Measurements from ENCODE around the gene IL1RAPL1.
"Not testable (repeated sequence)": the region's sequence is repeated elsewhere in the genome, so short reads cannot be mapped to it uniquely, and the experiment has no call there.

Gene IL1RAPL1

DNA sequence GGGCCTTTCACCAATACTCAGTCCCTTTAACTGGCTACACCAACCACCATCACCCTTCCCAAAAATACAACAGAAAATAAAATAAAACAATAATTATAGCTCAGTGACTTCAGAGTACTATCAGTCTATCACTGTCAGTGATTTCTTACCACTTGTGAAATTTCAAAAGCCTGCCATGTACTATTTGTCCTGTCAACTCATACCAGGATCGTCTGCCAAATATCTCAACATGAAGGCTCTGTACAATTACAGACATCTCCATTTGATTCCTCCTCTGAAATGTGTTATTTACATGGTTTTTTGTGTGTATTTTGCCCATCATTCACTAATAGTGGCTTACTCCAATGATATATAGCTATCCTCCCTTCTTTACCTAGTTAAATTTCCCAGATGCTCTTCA, 772.0 kb downstream of the IL1RAPL1 start:
- FAIRE-seq (no peak), DNase-seq (ENCODE audit: insufficient read length, low spot score) (no peak)

DNA sequence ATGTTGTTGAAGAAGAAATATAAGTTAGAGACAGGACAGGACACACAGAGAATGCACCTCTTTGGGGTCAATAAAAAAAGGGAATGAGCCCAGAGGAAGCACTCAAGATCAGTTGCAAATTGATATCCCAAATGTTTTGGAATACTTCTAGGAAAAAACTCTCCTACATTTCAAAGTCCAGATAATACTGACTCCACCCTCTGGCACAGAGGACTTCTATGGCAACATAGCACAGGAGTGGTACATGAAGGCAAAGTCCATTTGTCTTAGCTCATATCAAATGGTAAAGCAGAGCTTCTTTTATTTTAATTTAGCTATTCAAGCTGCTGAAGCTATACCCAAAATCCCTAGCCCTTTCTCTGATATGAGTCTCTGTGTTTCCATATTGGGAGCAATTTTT, 787.5 kb downstream of the IL1RAPL1 start:
- DNase-seq (ENCODE audit: insufficient read length, low spot score), result not testable (repeated sequence)
- FAIRE-seq, result peak; percentile 96

DNA sequence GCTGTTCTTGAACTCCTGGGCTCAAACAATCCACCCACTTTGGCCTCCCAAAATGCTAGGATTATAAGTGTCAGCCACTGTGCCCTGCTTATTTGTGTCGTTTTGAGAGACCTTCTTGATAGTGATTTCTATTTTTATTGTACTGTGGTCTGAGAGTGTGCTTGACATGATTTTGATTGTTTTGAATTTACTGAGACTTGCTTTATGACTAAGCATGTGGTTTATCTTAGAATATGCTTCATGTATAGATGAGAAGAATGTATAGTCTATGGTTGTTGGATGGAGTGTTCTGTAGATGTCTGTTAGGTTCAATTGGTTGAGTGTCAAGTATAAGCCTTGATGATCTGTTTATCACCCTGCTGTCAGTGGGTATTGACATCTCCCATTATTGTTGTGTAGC, 789.3 kb downstream of the IL1RAPL1 start:
- FAIRE-seq (no peak), DNase-seq (ENCODE audit: insufficient read length, low spot score) (no peak)

DNA sequence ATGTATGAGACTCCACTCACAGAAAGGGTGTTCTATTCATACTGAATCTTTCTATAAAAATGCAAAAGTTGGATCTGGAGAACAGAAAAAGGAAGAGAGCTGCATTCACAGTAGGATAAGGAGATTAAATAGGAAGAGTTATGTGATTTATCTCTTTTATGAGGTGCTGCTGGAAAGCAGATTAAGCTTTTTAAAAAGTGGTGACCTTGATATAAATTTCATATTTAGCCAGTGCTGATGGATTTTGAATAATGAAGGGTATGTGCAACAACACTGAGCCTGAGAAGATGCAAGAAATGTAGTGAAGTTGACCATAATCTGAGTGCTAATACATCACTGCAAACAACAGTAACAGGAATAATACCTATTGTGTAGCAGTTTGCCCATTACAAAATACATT, 795.6 kb downstream of the IL1RAPL1 start:
- DNase-seq (ENCODE audit: insufficient read length, low spot score) (no peak), FAIRE-seq (no peak)

DNA sequence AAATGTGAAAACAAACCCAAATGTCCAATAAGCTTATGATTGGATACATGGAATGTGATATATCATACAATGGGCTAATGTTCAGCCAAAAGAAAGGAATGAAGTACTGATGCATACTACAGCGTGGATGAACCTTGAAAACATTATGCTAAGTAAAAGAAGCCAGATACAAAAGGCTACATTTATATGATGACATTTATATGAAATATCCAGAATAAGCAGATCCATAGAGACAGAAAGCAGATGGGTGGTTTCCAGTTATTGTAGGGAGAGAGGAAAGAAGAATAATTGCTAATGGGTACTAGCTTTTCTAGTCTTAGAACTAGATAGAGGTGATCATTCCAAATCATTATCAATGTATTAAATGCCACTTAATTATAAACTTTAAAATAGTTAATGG, 801.3 kb downstream of the IL1RAPL1 start:
- DNase-seq (ENCODE audit: insufficient read length, low spot score) (no peak), FAIRE-seq (no peak)

DNA sequence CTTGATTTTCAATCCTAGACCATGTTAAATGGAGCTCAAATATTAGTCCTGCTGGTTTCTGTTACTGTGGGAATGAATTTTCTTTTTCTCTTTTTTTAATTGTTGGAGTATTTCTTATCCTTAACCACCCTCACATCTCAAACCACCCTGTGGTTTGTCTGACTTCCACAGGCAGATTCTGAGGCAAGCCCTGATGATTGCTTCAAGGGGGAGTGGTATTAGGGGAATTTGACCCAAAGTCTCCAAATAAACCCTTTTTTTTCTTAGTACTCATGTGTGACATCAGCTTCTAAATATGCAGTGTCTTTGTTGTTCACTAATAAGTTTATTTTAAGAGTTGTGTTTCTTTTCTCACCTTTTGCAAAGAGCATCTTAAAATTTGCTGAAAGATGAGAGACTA, 810.3 kb downstream of the IL1RAPL1 start:
- no peak for DNase-seq (ENCODE audit: insufficient read length, low spot score)
- no peak for FAIRE-seq

DNA sequence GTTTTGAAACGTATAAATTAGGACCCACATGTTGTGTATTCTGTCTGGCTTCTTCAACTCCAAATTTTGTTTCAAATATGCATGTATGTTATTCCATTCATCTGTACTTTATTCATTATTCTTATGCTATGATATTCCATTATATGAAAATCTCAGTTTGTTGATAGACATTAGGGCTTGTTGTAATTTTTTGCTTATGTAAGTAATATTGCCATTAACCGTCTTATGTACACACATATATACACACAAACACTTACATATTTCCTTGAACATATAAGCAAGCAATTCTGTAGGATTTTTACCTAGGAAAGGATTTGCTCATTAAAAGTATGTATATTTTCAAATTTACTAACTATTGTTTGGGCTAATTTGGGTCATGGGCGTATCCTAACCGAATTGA, 820.1 kb downstream of the IL1RAPL1 start:
- DNase-seq (ENCODE audit: insufficient read length, low spot score) (no peak), FAIRE-seq (no peak)

DNA sequence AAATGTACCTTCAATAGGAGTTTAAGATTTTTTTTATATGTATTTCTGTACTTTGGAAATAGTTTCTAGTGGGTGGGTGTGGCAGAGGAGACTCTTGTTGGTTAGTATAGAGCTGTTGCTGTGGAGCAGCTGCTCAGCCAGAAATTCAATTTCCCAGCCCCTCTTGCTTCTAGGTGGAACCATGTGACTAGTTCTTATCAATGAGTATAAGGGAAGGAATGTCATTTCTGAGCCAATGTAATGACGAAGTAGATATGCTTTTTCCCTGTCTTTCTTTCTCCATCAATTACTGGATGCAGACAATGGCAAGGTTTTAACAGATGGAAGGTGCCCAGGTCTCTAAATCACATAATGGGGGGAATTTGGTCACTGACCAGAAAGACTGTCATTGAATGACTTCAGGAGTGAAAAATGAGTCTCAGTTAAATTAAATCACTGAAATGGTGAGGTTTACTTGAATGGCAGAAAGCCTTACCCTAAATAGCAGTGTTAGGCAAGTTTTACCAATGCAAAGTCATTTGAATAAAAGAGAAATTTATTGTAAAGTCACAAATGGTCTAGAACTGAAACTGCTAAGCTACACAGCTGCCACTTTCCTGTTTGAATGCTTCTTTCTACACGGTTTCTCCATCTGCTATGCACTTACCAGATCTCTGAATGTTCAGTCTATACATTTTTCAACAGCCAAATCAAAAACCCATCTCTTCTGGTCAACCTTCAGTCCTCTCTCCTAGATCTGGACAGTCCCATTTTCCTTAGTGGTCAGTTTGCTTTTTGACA, 832.7 kb downstream of the IL1RAPL1 start:
- DNase-seq (ENCODE audit: insufficient read length, low spot score), result no peak
- FAIRE-seq, result no peak

DNA sequence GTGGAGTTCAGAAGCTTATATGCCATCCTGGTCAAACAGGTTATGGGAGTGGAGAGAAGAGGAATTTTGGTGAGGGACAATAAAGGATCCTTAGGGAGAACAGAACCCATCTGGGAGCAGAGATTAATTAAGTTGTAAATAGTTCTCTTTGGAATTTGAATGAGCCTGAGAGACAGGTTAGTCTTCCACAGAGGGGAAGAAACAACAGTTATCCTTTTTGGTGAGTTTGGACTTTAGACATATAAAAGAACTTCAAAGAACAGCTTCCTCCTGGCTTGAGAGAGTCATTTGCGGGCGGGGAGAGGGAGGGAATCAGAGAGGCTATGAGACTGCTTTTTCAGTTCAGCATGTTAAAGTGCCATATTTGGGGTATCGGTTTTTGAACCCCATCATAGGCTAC, 834.8 kb downstream of the IL1RAPL1 start:
- FAIRE-seq, result no peak
- DNase-seq (ENCODE audit: insufficient read length, low spot score), result no peak

DNA sequence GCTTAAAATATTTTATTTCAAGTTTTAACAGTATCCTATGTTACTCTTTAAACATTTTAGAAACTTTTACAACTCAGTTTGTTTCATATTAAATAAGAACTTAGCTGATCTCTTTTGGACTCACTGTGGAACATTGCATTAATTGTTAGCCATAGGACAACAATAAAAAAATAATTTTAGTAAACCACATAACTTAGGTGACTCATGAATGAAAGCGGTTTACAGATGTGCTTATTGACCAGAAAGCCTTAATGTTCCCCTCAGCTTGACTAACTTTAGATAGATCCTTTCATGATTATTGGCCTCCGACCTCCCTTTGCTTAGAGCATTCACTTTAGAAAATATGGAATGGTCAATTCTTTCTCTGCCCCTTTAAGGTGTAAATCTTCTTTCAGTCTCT, 844.6 kb downstream of the IL1RAPL1 start:
- FAIRE-seq (no peak), DNase-seq (ENCODE audit: insufficient read length, low spot score) (no peak)

DNA sequence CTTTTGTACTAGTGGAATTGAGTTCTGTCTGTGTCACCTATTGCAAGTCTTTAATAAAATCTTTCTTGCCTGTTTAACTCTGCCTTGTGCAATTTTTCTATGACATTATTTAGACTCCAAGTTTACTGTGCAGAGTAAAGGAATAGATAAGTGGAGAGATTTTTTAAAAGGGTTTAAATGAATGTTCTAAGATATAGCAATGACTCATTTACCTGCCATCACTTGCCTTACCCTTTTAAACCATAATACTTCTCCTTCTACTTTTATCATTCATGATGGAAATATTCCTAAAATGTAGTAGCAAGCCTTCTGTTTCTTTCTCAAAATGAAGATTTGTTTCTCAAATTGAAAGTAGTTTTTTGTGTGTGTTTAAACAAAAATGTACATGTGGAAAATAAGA, 845.3 kb downstream of the IL1RAPL1 start:
- DNase-seq (ENCODE audit: insufficient read length, low spot score), result no peak

DNA sequence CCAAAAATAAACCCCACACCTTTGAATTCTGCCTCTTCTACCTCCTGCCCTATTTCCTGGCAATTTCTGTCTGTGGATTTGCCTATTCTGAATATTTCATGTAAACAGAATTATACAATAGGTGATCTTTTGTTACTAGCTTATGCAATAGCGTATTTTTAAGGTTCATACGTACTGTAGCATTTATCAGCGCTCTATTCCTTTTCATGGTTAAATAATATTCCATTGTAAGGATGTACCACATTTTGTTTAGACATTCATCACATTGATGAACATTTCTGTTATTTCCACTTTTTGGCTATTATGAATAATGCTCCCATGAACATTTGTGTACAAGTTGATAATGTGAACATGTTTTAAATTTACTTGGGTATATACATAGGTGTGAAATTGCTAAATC, 847.7 kb downstream of the IL1RAPL1 start:
- DNase-seq (ENCODE audit: insufficient read length, low spot score) (no peak), FAIRE-seq (no peak)

More for the DNA sequence above, 845.3 kb downstream of the IL1RAPL1 start:
- FAIRE-seq, result no peak

DNA sequence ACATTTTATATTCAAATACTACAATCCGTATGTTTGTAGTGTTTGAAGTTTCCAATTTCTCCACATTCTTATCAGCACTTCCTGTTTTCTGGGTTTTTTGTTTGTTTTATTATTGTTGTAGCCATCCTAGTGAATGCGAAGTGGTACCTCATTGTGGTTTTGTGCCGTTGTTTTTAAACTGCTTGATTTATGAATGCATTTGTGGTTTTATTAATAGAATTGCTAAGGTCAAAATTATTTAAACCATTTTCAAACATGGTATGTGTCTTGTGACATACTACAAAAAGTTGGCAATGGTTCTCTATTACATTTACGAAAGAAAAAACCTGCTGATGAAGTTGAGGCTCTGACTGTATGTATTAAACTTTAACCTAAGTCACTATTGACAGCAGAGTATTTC, 848.1 kb downstream of the IL1RAPL1 start:
- DNase-seq (ENCODE audit: insufficient read length, low spot score) (no peak), FAIRE-seq (peak; percentile 40)

DNA sequence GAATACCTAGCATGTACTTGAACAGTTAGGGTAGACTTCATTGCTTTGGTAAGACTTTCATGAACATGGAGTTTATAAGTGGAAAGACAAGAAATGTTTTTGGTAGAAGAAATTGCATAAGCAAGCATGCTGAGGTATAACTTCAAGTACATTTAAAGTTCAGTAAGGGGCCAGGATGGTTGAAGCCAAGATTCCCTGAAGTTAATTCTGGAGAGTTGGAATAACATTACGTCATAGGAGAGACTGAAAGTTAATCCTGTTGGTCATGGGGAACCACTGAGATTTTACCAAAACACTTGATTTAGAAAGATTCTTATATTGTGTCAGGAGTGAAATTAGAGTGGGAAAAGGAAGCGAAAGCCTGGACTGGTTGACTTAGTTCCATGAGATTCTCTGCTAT, 860.6 kb downstream of the IL1RAPL1 start:
- peak; percentile 63 for FAIRE-seq
- no peak for DNase-seq (ENCODE audit: insufficient read length, low spot score)

DNA sequence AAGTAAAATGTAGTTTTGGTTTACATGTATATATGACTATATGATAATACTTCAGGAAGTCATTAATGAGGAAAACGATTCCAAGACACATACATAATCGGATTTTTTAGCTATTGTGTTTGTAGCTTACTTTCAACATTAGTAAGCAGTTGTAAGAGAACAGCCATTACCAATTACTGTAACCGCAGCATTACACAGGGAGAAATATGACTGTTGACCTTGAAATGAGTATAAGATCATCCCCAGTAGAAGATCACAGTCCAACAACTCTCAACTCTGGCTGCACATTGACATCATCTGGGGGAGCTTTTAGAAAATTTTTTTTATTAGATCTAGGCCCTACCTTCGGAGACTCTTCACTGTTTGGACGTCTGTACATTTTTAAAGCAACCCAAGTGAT, 866.1 kb downstream of the IL1RAPL1 start:
- FAIRE-seq (no peak), DNase-seq (ENCODE audit: insufficient read length, low spot score) (no peak)

DNA sequence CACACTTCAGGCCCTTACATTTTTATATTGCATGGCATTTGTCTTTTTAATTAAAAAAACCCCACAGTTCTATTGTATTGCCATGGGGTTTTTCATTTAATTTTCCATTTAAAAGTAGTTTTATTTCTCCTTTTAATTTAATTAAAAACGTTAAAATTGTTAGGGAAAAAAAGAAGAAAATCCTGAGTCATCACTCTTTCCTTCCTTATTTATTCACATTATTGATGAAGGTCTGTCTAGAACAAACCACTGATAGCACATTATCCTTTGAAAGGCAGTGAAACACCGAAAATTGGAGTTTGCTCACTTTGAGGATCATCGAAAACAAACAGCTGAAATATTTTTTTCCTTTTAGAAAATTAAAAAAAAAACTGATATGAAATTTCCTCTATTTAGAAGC, 868.5 kb downstream of the IL1RAPL1 start:
- FAIRE-seq, result no peak
- no peak for DNase-seq (ENCODE audit: insufficient read length, low spot score)

DNA sequence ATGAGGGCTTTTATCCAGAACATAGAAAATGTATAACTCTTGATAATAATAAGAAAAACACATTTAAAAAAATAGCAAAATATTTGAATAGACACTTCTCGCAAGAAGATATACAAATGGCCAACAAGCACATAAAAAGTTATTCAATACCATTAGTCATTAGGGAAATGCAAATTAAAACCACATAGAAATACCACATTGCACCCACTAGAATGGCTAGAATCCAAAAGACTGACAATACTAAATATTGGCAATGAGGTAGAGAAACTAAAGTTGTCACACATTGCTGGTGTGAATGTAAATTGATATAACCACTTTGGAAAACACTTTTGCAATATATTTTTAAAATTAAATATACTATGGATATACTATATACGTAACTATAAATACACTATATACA, 873.8 kb downstream of the IL1RAPL1 start:
- FAIRE-seq (no peak), DNase-seq (ENCODE audit: insufficient read length, low spot score) (no peak)

DNA sequence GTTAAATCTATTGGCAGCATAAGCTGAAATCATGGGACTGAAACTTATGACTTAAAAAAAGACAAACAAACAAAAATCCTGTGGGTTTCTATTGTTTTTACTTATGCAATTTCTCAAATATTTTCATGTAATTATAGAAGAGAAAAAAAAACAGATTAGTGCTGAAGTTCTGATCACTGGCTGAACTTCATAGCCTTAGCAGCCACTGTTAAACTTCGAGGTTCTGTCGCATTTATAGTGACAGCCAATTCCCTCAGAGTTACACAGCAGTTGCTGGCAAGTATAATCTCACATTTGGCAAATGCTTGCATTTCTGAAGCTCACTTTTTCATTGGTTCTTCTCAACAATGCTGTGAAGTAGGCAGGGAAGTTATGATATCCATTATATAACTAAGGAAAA, 879.2 kb downstream of the IL1RAPL1 start:
- no peak for FAIRE-seq
- DNase-seq (ENCODE audit: insufficient read length, low spot score), result no peak

DNA sequence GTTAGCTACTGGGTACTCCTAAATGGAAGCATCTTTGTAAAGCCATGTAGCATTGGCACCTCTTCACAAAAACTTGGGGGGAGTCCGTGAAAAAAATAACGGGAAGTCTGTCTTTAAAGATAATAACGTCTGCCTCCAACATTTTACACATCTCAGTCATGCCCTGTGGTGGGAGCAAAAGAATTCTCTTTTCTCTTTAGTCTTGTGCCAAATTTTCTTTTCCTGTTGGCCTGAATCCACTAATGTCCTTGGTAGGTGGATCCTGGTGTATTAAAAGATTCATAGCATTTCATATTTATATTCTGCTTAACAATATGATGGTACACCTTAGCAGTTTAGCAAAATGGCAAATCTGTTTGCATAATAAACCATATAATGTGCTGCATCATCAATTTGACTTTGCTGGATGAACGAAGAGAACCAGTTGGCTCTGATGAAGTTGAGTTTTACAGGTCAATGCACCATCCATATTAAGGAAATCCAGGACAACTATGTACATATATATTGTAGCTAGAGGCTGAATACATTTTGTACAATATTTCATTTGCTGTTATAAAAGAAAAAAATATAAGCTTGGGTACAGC, 881.8 kb downstream of the IL1RAPL1 start:
- no peak for DNase-seq (ENCODE audit: insufficient read length, low spot score)
- FAIRE-seq, result no peak

DNA sequence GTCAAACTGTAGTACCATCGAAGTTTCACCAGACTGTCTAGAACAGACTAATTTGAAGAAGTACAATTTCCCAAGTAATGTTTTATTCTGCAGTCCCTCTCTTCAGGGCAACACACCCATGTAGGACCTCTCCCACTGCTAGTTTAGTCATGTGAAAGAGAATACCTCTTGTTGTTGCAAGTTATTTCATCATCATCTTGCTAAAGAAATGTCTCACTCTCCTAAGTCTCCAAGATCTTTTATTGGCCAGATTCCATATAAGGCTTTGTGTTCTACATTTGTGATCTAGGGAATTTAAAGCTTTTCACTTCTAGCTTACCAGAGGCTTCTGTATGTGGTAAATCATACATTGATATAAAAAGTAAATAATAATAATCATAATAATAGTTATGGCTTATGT, 882.8 kb downstream of the IL1RAPL1 start:
- no peak for FAIRE-seq

DNA sequence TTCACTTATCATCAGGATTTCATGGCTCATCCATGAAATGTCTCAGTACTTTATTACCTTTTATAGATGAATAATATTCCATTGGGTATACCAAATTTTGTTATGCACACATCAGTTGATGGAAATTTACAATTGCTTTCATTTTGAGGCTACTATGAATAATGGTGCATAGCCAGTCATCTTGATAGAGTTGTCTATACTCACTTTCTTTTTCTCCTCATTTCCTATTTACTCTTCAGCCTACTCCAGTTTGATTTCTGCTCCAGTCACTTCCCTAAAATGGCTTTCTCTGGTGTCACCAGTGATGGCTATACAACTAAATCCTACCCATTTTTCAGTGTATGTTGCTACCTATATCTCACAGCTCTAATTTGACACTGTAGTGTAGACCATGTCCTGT, 884.6 kb downstream of the IL1RAPL1 start:
- DNase-seq (ENCODE audit: insufficient read length, low spot score) (no peak), FAIRE-seq (no peak)

More for the DNA sequence above, 882.8 kb downstream of the IL1RAPL1 start:
- no peak for DNase-seq (ENCODE audit: insufficient read length, low spot score)

DNA sequence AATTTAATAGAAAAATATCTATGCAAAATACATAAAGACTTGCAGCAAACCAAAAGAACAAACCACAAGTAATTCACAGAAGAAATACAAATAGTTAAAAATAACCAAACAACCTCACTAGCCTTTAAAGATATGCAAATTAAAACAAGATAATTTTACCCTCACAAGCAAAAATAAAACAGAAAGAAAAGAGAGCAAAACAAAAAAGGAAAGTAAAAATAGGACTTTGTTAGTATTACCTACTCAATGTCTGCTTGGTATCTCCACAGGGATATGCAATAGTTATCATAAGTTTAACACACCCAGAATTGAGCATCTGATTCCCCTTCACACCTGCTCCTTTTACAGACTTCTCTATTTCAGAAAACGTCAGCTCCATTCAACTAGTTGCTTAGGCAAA, 890.6 kb downstream of the IL1RAPL1 start:
- FAIRE-seq (peak; percentile 95), DNase-seq (ENCODE audit: insufficient read length, low spot score) (no peak)
